HG03354 (cell line): ENCODE measurements around the gene MDFI.
"Not testable (repeated sequence)": the region's sequence is repeated elsewhere in the genome, so short reads cannot be mapped to it uniquely, and the experiment has no call there.

Experiments used
- ATAC-seq: cut with Tn5 transposase; IDR thresholded peaks from one replicate; pipeline ENCODE4 v1.9.1; 2021; ENCODE audit warnings: mild to moderate bottlenecking; ENCODE audit not compliant: unreplicated experiment, poor library complexity, severe bottlenecking

The MDFI gene

GRCh38 chr6:41601248-41601549, 37.1 kb upstream of the MDFI start:
- ATAC-seq = no peak

- no peak for ATAC-seq
Observed at GRCh38 chr6:41602422-41602743, 35.9 kb upstream of the MDFI start.

- ATAC-seq = peak; percentile 79
Observed at GRCh38 chr6:41602864-41603608, 35.2 kb upstream of the MDFI start.

- ATAC-seq = no peak
Observed at GRCh38 chr6:41604006-41604405, 34.3 kb upstream of the MDFI start.

GRCh38 chr6:41605649-41606048, 32.6 kb upstream of the MDFI start:
- no peak for ATAC-seq

GRCh38 chr6:41607036-41607435, 31.2 kb upstream of the MDFI start:
- no peak for ATAC-seq

- no peak for ATAC-seq
Observed at GRCh38 chr6:41607736-41608135, 30.5 kb upstream of the MDFI start.

- ATAC-seq = no peak
Observed at GRCh38 chr6:41608443-41609151, 29.7 kb upstream of the MDFI start.

GRCh38 chr6:41614715-41615114, 23.6 kb upstream of the MDFI start:
- no peak for ATAC-seq

GRCh38 chr6:41615311-41615710, 23.0 kb upstream of the MDFI start:
- ATAC-seq = no peak

GRCh38 chr6:41618598-41618997, 19.7 kb upstream of the MDFI start:
- ATAC-seq = no peak

- not testable (repeated sequence) for ATAC-seq
Observed at GRCh38 chr6:41619193-41619592, 19.1 kb upstream of the MDFI start.

- ATAC-seq = no peak
Observed at GRCh38 chr6:41621367-41621766, 16.9 kb upstream of the MDFI start.

- ATAC-seq = no peak
Observed at GRCh38 chr6:41621802-41622201, 16.5 kb upstream of the MDFI start.

GRCh38 chr6:41622206-41622988, 15.9 kb upstream of the MDFI start:
- no peak for ATAC-seq

- ATAC-seq = no peak
Observed at GRCh38 chr6:41623330-41623729, 14.9 kb upstream of the MDFI start.

GRCh38 chr6:41624621-41625380, 13.5 kb upstream of the MDFI start:
- ATAC-seq = no peak

GRCh38 chr6:41625442-41625841, 12.8 kb upstream of the MDFI start:
- no peak for ATAC-seq

GRCh38 chr6:41626022-41626421, 12.2 kb upstream of the MDFI start:
- ATAC-seq = no peak

GRCh38 chr6:41626917-41627316, 11.4 kb upstream of the MDFI start:
- ATAC-seq = no peak
